HG03457 (cell line): Measurements from ENCODE around the gene CPLX3.

Experiments used
- ATAC-seq: cut with Tn5 transposase; IDR thresholded peaks from one replicate; pipeline ENCODE4 v1.9.1; 2021; ENCODE audit warnings: moderate number of reproducible peaks; ENCODE audit not compliant: unreplicated experiment

CPLX3 gene

GRCh38 chr15:74788042-74788682 is 38.3 kb upstream of the CPLX3 start:
- ATAC-seq, result no peak

DNA sequence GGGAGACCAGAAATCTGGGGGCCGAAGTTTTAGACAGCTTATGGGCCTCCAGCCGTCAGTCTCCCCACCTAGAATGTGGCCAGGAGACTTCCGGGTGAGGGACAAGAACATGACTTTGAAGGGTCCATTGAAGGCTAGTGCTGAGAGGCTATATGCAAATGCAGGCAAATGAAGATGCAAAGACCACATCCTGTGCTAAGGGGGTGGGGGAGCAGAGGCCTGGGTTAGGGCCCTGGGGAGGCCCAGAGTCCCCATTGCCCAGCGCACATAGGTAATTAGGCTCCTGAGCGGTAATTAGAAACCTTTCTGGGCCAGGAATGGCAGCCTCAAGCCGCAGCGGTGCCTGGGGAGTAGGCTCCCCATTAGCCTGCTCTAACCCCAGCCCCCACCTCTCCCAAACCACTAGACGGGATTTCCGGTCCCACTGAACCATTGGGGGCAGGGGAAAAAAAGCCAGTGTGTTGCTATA is 37.7 kb upstream of the CPLX3 start:
- peak; percentile 24 for ATAC-seq

- ATAC-seq, result no peak
These were observed 37.2 kb upstream of the CPLX3 start for GRCh38 chr15:74789171-74789631.

DNA sequence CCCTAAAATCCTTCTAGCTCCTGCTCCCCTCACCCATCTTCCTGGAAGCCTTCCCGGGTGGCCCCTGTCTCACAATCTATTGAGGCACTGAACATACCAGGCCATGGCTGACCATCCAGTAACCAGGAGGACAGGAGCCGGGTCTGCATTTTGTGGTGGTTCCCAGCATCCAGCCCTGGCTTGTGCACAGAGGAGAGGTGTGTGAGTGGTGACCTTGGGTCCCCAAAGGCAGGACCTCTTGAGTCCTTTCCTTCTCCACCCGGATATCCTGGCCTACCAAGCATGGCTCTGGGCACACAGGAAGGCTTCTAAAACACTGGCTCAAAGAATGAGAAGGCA is 36.7 kb upstream of the CPLX3 start:
- no peak for ATAC-seq

DNA sequence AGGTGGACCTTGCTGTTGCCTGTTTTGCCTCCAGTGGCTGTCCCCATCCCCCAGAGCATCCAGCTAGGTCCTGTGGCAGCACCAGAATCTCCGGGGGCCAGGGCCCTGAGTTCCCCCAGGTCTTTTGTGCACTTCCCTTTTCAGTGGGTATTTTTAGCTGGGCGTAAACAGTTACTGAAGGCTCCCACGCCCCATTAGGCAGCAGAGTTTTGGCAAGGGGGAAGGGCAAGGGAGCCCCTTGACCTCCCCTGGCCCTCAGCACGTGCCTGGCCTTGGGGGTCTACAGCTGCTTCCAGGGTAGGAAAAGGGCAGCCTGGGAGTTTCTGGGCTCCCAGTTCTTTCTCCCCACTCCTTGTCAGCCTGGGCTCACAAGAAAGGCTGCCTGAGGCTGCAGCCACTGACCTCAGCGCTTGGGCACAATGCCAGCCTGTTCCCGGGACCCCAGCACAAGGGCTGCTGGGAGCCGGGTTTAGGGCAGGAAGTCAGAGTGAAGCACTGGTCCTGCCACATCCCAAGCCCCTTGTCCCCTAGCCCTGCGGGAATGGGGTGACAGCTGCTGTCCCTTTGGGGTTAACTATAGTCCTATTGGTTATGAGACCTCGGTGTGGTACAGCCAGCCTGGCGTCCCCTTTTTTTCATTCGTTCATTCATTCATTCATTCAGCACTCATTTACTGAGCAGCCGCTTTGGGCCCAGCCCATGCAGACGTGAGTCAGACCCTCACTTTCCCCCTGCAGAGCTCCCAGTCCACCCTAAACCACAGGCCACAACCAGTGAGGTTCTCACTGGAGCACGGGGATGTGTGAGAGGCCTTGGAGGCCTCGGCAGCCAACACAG is 36.1 kb upstream of the CPLX3 start:
- no peak for ATAC-seq

DNA sequence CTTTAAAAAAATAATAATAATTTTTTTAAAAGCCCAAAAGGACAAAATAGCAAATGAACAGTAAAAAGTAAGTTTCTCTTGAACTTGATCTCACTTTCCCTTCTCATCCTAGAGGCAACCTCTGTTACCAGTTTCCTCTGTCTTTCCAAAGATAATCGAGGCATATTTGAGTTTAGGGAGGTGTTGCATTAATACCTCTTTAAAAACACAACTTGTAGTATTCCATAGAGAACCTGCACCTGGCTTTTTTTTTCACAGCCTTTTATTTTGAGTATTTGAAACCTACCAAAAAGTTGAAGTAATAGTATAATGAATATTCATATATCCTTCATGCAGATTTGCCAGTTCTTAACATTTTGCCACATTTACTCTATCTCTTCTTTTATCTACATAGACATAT is 35.4 kb upstream of the CPLX3 start:
- no peak for ATAC-seq

DNA sequence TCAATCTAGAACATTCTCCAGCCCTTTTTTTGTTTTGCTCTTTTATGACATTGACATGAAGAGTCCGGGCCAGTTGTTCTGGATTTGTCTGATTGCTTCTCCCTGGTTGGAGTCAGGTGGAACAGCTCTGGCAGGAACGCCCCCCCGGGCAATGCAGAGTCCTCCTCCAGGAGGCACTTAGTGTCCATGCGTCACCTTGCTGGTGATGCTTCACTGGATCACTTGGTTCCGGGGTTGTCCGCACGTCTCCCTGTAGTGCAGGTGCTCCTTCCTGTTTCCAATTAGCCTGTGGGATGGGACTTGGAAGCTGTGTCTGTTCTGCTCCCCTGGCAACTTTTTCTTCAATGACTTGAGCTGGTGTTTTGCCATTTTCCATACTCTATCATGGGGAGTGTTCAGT is 34.8 kb upstream of the CPLX3 start:
- ATAC-seq, result no peak

GRCh38 chr15:74792227-74793016 is 34.0 kb upstream of the CPLX3 start:
- ATAC-seq, result no peak

- ATAC-seq, result no peak
These were observed 33.0 kb upstream of the CPLX3 start for GRCh38 chr15:74793135-74794028.

DNA sequence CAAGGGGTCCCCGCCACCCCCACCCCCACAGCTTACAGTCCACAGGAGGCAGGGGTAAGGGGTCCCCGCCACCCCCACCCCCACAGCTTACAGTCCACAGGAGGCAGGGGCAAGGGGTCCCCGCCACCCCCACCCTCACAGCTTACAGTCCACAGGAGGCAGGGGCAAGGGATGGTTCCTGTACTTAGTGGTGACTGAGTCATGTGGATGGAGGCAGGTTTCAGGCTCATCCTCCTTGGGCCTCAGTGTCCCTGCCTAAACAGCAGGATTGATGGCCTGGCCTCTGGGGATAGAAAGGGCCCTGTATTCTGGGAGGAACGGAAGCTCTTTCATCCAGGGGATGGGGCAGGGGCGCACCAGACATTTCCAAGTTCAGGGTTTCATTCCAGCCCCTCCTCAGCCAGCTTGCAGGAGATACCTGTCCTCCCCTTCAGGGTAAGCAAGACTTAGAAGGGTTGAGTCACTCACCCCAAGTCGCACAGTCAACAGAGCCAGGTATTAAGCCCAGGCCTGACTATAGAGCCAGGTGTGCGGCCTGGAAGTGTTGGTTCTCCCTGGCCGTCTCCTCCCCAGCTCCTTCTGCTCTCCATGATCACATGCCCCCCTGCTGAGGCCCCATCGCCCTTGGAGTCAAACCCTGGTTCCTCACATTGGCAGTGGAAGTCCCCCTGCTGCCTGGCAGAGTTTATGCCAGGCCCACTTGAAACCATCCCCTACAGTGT is 32.0 kb upstream of the CPLX3 start:
- no peak for ATAC-seq

GRCh38 chr15:74794970-74795349 is 31.5 kb upstream of the CPLX3 start:
- no peak for ATAC-seq

GRCh38 chr15:74795966-74796625 is 30.3 kb upstream of the CPLX3 start:
- no peak for ATAC-seq

DNA sequence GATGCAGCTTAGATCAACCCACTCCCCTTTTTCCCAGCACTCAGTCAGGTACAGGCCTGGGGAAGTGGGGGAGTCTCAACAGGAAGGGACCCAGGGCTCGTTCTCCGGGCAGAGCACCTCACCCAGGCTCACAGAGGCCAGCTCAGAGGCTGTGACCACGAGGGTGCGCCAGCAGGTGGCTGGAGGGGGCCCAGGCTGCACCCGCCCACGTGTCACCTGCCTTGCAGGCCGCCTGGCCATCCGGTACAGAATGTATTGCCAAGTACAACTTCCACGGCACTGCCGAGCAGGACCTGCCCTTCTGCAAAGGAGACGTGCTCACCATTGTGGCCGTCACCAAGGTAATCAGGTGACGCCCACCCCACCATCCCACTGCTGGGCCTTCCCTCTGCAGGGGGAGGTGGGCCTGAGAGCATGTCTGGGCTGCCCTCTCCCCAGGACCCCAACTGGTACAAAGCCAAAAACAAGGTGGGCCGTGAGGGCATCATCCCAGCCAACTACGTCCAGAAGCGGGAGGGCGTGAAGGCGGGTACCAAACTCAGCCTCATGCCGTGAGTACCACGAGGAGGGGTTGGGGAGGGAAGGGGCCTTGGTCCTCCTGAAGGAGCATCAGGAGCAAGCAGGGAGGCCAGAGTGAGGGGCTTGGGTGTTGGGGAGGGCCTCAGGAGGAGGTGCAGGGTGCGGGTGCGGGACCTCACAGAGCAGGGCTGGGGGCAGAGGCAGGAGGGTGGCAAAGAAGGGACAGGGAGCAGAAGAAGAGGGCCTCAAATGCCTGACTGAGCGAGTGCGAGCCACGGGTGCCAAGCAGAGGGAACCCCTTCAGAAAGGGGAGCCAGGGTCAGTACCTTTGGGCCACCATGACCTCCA is 27.8 kb upstream of the CPLX3 start:
- no peak for ATAC-seq

DNA sequence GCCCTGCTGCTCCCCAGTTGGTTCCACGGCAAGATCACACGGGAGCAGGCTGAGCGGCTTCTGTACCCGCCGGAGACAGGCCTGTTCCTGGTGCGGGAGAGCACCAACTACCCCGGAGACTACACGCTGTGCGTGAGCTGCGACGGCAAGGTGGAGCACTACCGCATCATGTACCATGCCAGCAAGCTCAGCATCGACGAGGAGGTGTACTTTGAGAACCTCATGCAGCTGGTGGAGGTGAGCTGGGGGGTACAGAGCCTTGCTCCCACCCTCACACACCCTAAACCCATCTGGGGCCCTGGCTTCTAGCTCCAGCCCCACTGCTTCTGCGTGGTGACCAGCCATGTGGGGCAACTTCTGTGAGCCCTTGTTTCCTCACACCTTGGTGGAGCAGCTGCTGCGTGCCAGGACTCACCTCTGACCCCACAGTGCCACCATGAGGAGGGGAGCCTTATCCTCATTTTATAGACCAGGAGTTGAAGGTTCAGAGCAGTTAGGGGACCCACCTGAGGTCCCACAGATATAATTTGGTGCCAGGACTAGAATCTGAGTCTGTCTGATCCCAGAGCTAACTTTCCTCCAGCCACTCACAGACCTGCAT is 27.1 kb upstream of the CPLX3 start:
- no peak for ATAC-seq

DNA sequence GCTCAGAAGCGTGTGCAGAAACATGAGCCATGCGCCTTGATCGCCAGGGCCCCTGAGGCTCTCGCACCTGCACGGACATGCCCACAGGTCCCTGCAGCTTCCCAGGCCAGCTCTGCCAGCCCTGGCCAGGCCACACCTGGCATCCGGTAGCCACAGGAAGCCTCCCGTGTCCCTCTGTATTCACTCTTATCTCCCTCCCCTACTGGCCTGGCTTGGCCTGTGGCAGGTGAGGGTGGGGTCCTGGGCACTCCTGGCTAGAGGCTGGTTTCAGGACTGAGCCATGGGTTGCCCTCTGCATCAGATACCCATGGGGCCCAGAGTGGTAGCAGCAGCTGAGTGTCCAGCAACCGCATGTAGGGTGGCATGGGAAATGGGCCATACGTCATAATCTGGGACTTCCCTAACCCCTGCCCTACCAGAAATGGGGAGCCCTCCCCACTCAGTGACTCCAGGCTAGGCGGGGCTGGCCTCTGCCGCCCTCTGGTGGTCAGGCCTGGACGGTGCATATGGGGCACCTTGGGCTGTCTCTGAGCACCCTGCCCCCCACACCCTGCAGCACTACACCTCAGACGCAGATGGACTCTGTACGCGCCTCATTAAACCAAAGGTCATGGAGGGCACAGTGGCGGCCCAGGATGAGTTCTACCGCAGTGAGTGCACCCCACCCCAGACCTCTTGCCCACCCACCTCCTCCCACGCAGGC is 26.4 kb upstream of the CPLX3 start:
- ATAC-seq, result no peak

- no peak for ATAC-seq
These were observed 25.8 kb upstream of the CPLX3 start for GRCh38 chr15:74800559-74801094.

GRCh38 chr15:74801311-74801997 is 25.0 kb upstream of the CPLX3 start:
- ATAC-seq, result no peak
